HFF-Myc (cell line): ENCODE measurements around the gene SLC35D2.
"Not testable (repeated sequence)": the region's sequence is repeated elsewhere in the genome, so short reads cannot be mapped to it uniquely, and the experiment has no call there.

Experiments
- DNase-seq: peaks from one replicate; pipeline ENCODE4 v3.0.0-alpha.2; 2011; ENCODE audit warnings: low read depth; ENCODE audit errors: extremely low read depth
- H3K4me3 ChIP-seq: replicated peaks from 2 replicates; pipeline ENCODE4 v1.5.1; 2011; ENCODE audit warnings: low read depth, mild to moderate bottlenecking, control low read depth, low read length
- CTCF ChIP-seq: IDR thresholded peaks from 2 replicates; pipeline ENCODE4 v1.5.1; 2012; ENCODE audit warnings: mild to moderate bottlenecking, low read depth, low read length, control low read depth; ENCODE audit errors: missing control alignments

SLC35D2 gene

GRCh38 chr9:96321515-96321914 is 62.0 kb downstream of the SLC35D2 start:
- H3K4me3 ChIP-seq = no peak overlapping the region
- DNase-seq = no peak
- no peak for TF ChIP-seq CTCF

GRCh38 chr9:96320749-96321280 is 62.7 kb downstream of the SLC35D2 start:
- no peak overlapping the region for H3K4me3 ChIP-seq
- no peak for DNase-seq
- TF ChIP-seq CTCF = no peak

- no peak overlapping the region for H3K4me3 ChIP-seq
- DNase-seq = no peak
- no peak for TF ChIP-seq CTCF
Measured at GRCh38 chr9:96318921-96319565, 64.5 kb downstream of the SLC35D2 start.

- H3K4me3 ChIP-seq = no peak overlapping the region
- peak; percentile 16 for DNase-seq
- TF ChIP-seq CTCF = peak; percentile 85
Measured at GRCh38 chr9:96317335-96317980, 66.1 kb downstream of the SLC35D2 start.

GRCh38 chr9:96309850-96310249 is 73.7 kb downstream of the SLC35D2 start:
- TF ChIP-seq CTCF = no peak
- DNase-seq = no peak
- H3K4me3 ChIP-seq = no peak overlapping the region

GRCh38 chr9:96306958-96307357 is 76.6 kb downstream of the SLC35D2 start:
- DNase-seq, H3K4me3 ChIP-seq: not testable (repeated sequence)

- no peak for DNase-seq
- no peak for TF ChIP-seq CTCF
- H3K4me3 ChIP-seq = no peak overlapping the region
Measured at GRCh38 chr9:96305171-96305570, 78.3 kb downstream of the SLC35D2 start.
